HCT116 (cell line): Measurements from ENCODE around the gene BOLA3. TPM values are rescaled to one million over a fixed set of nuclear protein-coding genes. Genes with fewer than 3 reads are reported as not detected.
A peak's percentile ranks its signal among the peaks of the same experiment; 100 is the strongest.

Experiments
- ATAC-seq: fragments of 200-7000 bp; cut with Tn5 transposase; 2 replicates; pipeline ENCODE4 v1.9.1; 2020; ENCODE audit warnings: mild to moderate bottlenecking, moderate library complexity
- BruUV-seq: library from RNA; stranded (reverse); fragments of 400-500 nt; replicated peaks from 2 replicates; lab custom pipeline; 2021; lab: Mats Ljungman, UMichigan
- CTCF ChIA-PET: fragments of 300-600 bp; sonication (Branson Sonifier 250); formaldehyde crosslinking; loops from one replicate; lab custom pipeline; 2021; ENCODE audit warnings: antibody characterized with exemption; lab: Charles Lee
- POLR2A ChIA-PET: fragments of 300-600, 350-600 bp; sonication (Branson Sonifier 250); formaldehyde crosslinking; loops from one replicate; lab custom pipeline; 2021; ENCODE audit warnings: antibody characterized with exemption; lab: Charles Lee
- RAD21 ChIA-PET, 2 experiments: fragments of 300-600 bp; sonication (Branson Sonifier 250); formaldehyde crosslinking; loops; one replicate each; lab custom pipeline; 2023; ENCODE audit warnings: low total read pairs in 2 of 2; ENCODE audit not compliant: uncharacterized antibody in 2 of 2, unreplicated experiment in 2 of 2, low non-redundant PET in 1 of 2; lab: Charles Lee
- DNase-seq: peaks from one replicate; pipeline ENCODE4 v3.0.0-alpha.2; 2010; ENCODE audit warnings: low read depth, low spot score
- H2AFZ ChIP-seq: fragments of 200-600 bp; shearing (Covaris generic), sonication (generic); 2 replicates; pipeline ENCODE4 v1.6.1; 2017; ENCODE audit warnings: low read depth, mixed run types, mixed read lengths, antibody characterized with exemption, low read length; ENCODE audit not compliant: poor library complexity, severe bottlenecking
- H3K27ac ChIP-seq: 2 replicates; pipeline ENCODE4 v1.5.1; 2012; ENCODE audit warnings: low read depth, low read length
- H3K27me3 ChIP-seq: fragments of 200-600 bp; sonication (generic); 2 replicates; pipeline ENCODE4 v1.6.1; 2016; ENCODE audit warnings: mixed run types, low read length, mixed read lengths; ENCODE audit not compliant: insufficient read depth
- H3K36me3 ChIP-seq, 2 experiments: fragments of 200-500 bp in 1 of 2; fragments of 200-600 bp in 1 of 2; sonication (Bioruptor generic) in 1 of 2; sonication (generic) in 1 of 2; 2 replicates each; pipeline versions ENCODE4 v1.5.1 to v1.6.1; 2014 to 2016; ENCODE audit warnings: low read length in 2 of 2, inconsistent platforms in 1 of 2, mixed read lengths in 1 of 2, mixed run types in 1 of 2; ENCODE audit not compliant: insufficient read depth in 2 of 2, control insufficient read depth in 1 of 2
- H3K4me1 ChIP-seq, 2 experiments: fragments of 200-600 bp in 1 of 2; sonication (generic) in 1 of 2; 2 replicates each; pipeline versions ENCODE4 v1.5.1 to v1.6.1; 2012 to 2017; ENCODE audit warnings: low read length in 2 of 2, inconsistent platforms in 1 of 2, mild to moderate bottlenecking in 1 of 2, mixed read lengths in 1 of 2, mixed run types in 1 of 2, moderate library complexity in 1 of 2; ENCODE audit not compliant: insufficient read depth in 2 of 2, control insufficient read depth in 1 of 2
- H3K4me2 ChIP-seq: fragments of 200-600 bp; sonication (generic); 2 replicates; pipeline ENCODE4 v1.6.1; 2017; ENCODE audit warnings: mixed run types, low read length, mixed read lengths
- H3K4me3 ChIP-seq, 2 experiments: fragments of 200-600 bp in 1 of 2; sonication (generic) in 1 of 2; replicated peaks in 1 of 2; 2 replicates each; pipeline ENCODE4 v1.5.1; 2011 to 2016; ENCODE audit warnings: low read length in 2 of 2, control low read depth in 1 of 2, low read depth in 1 of 2, mild to moderate bottlenecking in 1 of 2, mixed read lengths in 1 of 2, mixed run types in 1 of 2
- H3K79me2 ChIP-seq: fragments of 200-600 bp; sonication (generic); 2 replicates; pipeline ENCODE4 v1.6.1; 2017; ENCODE audit warnings: mild to moderate bottlenecking, mixed run types, low read length, moderate library complexity, mixed read lengths; ENCODE audit not compliant: insufficient read depth
- H3K9ac ChIP-seq: fragments of 200-600 bp; sonication (generic); 2 replicates; pipeline ENCODE4 v1.6.1; 2016; ENCODE audit warnings: low read length, mixed read lengths
- H3K9me2 ChIP-seq: fragments of 200-600 bp; sonication (generic), shearing (Covaris generic); 2 replicates; pipeline ENCODE4 v1.6.1; 2017; ENCODE audit warnings: mixed run types, mild to moderate bottlenecking, moderate library complexity; ENCODE audit not compliant: insufficient read depth
- H3K9me3 ChIP-seq, 2 experiments: fragments of 200-500 bp in 1 of 2; fragments of 200-600 bp in 1 of 2; sonication (Bioruptor generic) in 1 of 2; sonication (generic) in 1 of 2; 2 replicates each; pipeline ENCODE4 v1.6.1; 2014 to 2017; ENCODE audit warnings: low read length in 2 of 2, mixed read lengths in 2 of 2, inconsistent platforms in 1 of 2, low read depth in 1 of 2, mild to moderate bottlenecking in 1 of 2, mixed run types in 1 of 2, moderate library complexity in 1 of 2; ENCODE audit not compliant: control insufficient read depth in 1 of 2, insufficient read depth in 1 of 2
- H4K20me1 ChIP-seq: fragments of 200-600 bp; sonication (generic), shearing (Covaris generic); 2 replicates; pipeline ENCODE4 v1.6.1; 2017; ENCODE audit warnings: mixed run types, mild to moderate bottlenecking, moderate library complexity; ENCODE audit not compliant: insufficient read depth
- CTCF ChIP-seq, 3 experiments: fragments of 200-600 bp in 1 of 3; sonication (generic) in 1 of 3; IDR thresholded peaks in 2 of 3; conservative IDR thresholded peaks in 1 of 3; 2 replicates each; pipeline ENCODE4 v1.5.1; 2012 to 2017; ENCODE audit warnings: low read depth in 2 of 3, low read length in 2 of 3, antibody characterized with exemption in 1 of 3, borderline replicate concordance in 1 of 3, control low read depth in 1 of 3, mild to moderate bottlenecking in 1 of 3, mixed read lengths in 1 of 3, mixed run types in 1 of 3, moderate library complexity in 1 of 3; ENCODE audit not compliant: insufficient read depth in 1 of 3
- EZH2phosphoT487 ChIP-seq: fragments of 200-600 bp; IDR thresholded peaks from 2 replicates; pipeline ENCODE4 v1.6.1; 2018; ENCODE audit warnings: antibody characterized with exemption, borderline replicate concordance
- JUND ChIP-seq: IDR thresholded peaks from 2 replicates; pipeline ENCODE4 v1.6.1; 2012
- POLR2AphosphoS5 ChIP-seq: IDR thresholded peaks from 2 replicates; pipeline ENCODE4 v1.6.1; 2011; ENCODE audit warnings: mild to moderate bottlenecking, low read depth, low read length, moderate library complexity
- intact Hi-C: fragments of 100-400 bp; cut with micrococcal nuclease; formaldehyde crosslinking; loops from 2 replicates; pipeline ENCODE4 v1.10.0; 2022
- total RNA-seq: library from RNA; stranded (reverse); gene quantifications from one replicate; pipeline ENCODE4 v1.2.1, GENCODE V29; 2021; ENCODE audit not compliant: unreplicated experiment

Gene BOLA3
- total RNA-seq, 1 experiment from 2014 or later: 62.9 TPM

GRCh38 chr2:74111380-74111779, 36.3 kb downstream of the BOLA3 start:
- RAD21 ChIA-PET: no interaction called here
- no peak for ATAC-seq

DNA sequence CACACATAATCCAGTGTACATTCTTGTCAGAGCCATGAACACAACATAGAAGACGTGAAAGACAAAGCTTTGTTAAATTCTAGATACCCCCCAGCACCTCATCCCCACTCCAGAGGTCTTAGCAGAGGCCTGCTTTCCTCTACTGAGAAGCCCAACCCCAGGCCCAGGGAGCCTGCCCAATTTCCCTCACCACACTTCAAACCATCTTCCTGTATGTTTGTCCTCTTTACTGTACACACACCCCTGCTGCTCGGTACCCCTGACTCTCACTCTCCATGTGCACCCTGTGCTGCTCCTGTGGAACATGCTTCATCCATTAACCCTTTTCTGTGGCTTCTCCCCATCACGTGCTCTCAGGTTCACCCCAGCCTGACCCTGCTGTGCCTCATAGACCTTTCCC, 37.2 kb downstream of the BOLA3 start:
- H3K79me2 ChIP-seq: no peaks in the 10 kb centered on the region
- ChIA-PET CTCF (no interaction called here), RAD21 (no interaction called here), POLR2A (no interaction called here)
- ATAC-seq: no peak
- DNase-seq: no peak
- H3K9me3 ChIP-seq: no peaks in the 10 kb centered on the region
- TF ChIP-seq POLR2AphosphoS5 (0 out of 2 replicates have a peak, but pooled peaks have one; percentile 7), EZH2phosphoT487 (no peak)
- H3K27ac ChIP-seq: no peak overlapping the region
- H3K9ac ChIP-seq: no peak overlapping the region
- no peak overlapping the region for H3K4me3 ChIP-seq
- H3K4me1 ChIP-seq: no peaks in the 10 kb centered on the region
- H3K4me2 ChIP-seq: no peak overlapping the region
- no peaks in the 10 kb centered on the region for H3K36me3 ChIP-seq
- no peaks in the 10 kb centered on the region for H3K27me3 ChIP-seq
- intact Hi-C loops: no loop called here
- no TSS peak for BruUV-seq
- no peaks in the 10 kb centered on the region for H4K20me1 ChIP-seq
- H3K9me2 ChIP-seq: no peaks in the 10 kb centered on the region
- H2AFZ ChIP-seq: no peak overlapping the region

More at GRCh38 chr2:74111380-74111779, 36.3 kb downstream of the BOLA3 start:
- no peak overlapping the region for H2AFZ ChIP-seq
- BruUV-seq: no TSS peak
- no peaks in the 10 kb centered on the region for H3K27me3 ChIP-seq
- no peaks in the 10 kb centered on the region for H3K4me1 ChIP-seq
- no peaks in the 10 kb centered on the region for H3K36me3 ChIP-seq
- no peak overlapping the region for H3K9ac ChIP-seq
- H4K20me1 ChIP-seq: no peaks in the 10 kb centered on the region
- H3K79me2 ChIP-seq: no peaks in the 10 kb centered on the region
- no peak for DNase-seq
- no peaks in the 10 kb centered on the region for H3K9me3 ChIP-seq
- TF ChIP-seq JUND (no peak), CTCF (IDR thresholded peaks at IDR 0.05 in 2 of 3, conservative IDR thresholded peaks at IDR 0.05 in 1 of 3; ENCODE audit: borderline replicate concordance in 1 of 3, insufficient read depth in 1 of 3, low read depth in 2 of 3, low read length in 2 of 3) (no peak)
- H3K4me2 ChIP-seq: no peak overlapping the region
- POLR2A ChIA-PET: no interaction called here
- no peak overlapping the region for H3K27ac ChIP-seq
- intact Hi-C loops: no loop called here
- CTCF ChIA-PET: no interaction called here
- no peaks in the 10 kb centered on the region for H3K9me2 ChIP-seq
- H3K4me3 ChIP-seq: no peak overlapping the region
